ENCODE results near the gene FOXO3. TPM values are rescaled to one million over a fixed set of nuclear protein-coding genes. Genes with fewer than 3 reads are reported as not detected.
"Not testable (repeated sequence)": the region's sequence is repeated elsewhere in the genome, so short reads cannot be mapped to it uniquely, and the experiment has no call there.

The FOXO3 gene
- total RNA-seq, 1 donor = 63.6 TPM

DNA sequence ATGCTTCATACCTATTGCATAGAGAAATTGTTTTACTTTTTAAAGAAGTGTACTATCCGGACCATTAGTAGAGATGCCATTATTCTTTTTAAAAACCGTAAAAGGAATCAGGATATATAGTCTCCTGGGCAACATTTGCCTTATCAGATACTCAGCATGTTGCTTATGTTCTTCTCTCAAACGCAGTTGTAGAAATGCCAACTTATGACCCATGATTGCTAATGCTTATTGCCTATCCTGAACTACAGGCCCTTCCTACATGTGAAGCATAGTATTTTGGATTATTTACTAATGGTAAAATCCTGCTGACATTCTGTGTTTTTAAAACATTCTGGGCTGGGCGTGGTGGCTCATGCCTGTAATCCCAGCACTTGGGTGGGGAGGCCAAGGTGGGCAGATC, 99.5 kb downstream of the FOXO3 start:
- Histone ChIP-seq H3K9me3 (ENCODE audit: low read depth, low read length) (no peaks in the 10 kb centered on the region), H3K4me3 (ENCODE audit: low read length) (no peak overlapping the region), H3K27me3 (ENCODE audit: insufficient read depth, low read length) (no peaks in the 10 kb centered on the region), H3K4me1 (ENCODE audit: insufficient read depth, low read length) (no peaks in the 10 kb centered on the region)

DNA sequence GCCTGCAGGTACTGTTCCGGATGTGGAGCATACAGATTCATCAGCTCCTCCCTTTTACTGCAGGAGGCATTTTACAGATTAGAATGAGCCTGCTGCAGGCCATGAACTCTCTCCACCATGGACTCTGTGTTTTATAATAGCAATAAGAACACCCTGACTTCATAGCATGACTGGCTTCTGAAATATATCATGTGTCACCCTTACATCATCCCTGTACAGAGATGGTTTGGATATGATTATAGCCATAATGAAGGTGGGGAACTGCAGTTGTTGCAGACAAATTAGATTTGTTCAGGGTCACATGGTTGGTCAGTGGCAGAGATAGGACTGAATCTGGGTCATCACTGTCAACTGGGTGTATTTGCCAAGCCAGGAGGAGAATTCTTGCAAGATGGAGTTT, 100.7 kb downstream of the FOXO3 start:
- Histone ChIP-seq H3K4me3 (ENCODE audit: low read length) (no peak overlapping the region), H3K9me3 (ENCODE audit: low read depth, low read length) (no peaks in the 10 kb centered on the region), H3K4me1 (ENCODE audit: insufficient read depth, low read length) (no peaks in the 10 kb centered on the region), H3K27me3 (ENCODE audit: insufficient read depth, low read length) (no peaks in the 10 kb centered on the region)

DNA sequence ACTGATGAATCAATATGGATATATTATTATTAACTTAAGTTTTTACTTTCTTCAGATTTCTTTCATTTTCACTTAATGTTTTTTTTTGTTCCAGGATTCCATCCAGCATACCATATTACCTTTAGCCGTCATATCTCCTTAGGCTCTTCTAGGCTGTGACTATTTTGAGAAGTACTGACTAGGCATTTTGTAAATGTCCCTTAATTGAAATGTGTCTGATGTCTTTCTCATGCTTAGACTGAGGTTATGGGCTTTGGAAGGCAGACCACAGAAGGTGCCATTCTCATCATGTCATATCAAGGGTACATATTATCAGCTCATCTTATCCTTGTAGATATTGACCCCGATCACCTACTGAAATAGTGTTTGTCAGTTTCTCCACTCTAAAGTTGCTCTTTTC, 101.3 kb downstream of the FOXO3 start:
- no peak overlapping the region for H3K4me3 ChIP-seq (ENCODE audit: low read length)

DNA sequence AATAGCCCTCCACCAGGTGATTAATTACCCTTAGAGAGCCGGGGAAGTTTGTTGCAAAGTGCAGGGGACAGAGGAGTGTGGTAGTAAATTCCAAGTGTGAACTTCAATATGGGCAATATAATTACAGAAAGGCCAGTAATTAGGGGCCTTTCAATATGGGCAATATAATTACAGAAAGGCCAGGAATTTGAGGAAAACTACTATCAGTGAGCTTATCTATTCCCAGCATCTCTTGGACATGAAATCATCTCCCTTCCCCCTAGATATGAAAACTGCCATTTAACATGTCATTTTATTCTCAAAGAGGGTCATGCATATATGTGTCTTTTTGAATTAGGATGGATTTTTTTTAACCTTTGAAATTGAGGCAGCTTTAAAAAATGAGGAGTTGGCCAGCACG, 102.0 kb downstream of the FOXO3 start:
- Histone ChIP-seq H3K4me1 (ENCODE audit: insufficient read depth, low read length) (peaks cover under 1% of the 10 kb centered on the region), H3K27me3 (ENCODE audit: insufficient read depth, low read length) (no peaks in the 10 kb centered on the region), H3K9me3 (ENCODE audit: low read depth, low read length) (no peaks in the 10 kb centered on the region), H3K4me3 (ENCODE audit: low read length) (no peak overlapping the region)

More for the DNA sequence above, 101.3 kb downstream of the FOXO3 start:
- no peaks in the 10 kb centered on the region for H3K9me3 ChIP-seq (ENCODE audit: low read depth, low read length)
- H3K27me3 ChIP-seq (ENCODE audit: insufficient read depth, low read length) = no peaks in the 10 kb centered on the region
- H3K4me1 ChIP-seq (ENCODE audit: insufficient read depth, low read length) = no peaks in the 10 kb centered on the region

DNA sequence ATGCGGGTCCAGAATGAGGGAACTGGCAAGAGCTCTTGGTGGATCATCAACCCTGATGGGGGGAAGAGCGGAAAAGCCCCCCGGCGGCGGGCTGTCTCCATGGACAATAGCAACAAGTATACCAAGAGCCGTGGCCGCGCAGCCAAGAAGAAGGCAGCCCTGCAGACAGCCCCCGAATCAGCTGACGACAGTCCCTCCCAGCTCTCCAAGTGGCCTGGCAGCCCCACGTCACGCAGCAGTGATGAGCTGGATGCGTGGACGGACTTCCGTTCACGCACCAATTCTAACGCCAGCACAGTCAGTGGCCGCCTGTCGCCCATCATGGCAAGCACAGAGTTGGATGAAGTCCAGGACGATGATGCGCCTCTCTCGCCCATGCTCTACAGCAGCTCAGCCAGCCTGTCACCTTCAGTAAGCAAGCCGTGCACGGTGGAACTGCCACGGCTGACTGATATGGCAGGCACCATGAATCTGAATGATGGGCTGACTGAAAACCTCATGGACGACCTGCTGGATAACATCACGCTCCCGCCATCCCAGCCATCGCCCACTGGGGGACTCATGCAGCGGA, 102.9 kb downstream of the FOXO3 start:
- not testable (repeated sequence) for H3K9me3 ChIP-seq (ENCODE audit: low read depth, low read length); H3K4me3 ChIP-seq (ENCODE audit: low read length); H3K4me1 ChIP-seq (ENCODE audit: insufficient read depth, low read length); H3K27me3 ChIP-seq (ENCODE audit: insufficient read depth, low read length)

DNA sequence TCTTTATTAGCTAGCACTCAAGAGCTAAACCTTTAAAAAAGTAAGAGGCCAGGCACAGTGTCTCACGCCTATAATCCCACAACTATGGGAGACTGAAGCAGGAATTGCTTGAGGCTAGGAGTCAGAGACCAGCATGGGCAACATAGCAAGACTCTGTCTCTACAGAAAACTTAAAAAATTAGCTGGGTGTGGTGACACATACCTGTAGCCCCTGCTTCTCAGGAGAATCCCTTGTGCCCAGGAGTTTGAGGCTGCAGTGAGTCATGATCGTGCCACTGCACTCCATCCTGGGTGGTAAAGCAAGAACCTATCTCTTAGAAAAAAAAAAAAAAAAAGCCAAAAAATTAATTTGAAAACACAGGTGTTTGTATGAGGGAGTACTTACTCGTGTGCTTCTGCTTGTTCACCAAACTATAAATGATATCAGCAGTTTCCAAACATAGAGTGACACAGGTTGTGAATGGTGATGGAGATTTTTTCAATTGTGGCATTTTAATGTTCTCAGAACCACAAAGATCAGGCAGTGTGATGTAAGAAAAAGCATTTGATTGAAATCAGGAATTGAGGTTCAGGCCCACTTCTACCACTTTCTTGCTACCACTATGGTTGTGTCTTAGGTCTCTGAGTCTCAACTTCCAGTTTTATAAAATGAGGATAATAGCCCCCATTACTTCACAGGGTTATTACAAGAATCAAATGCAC, 104.9 kb downstream of the FOXO3 start:
- no peaks in the 10 kb centered on the region for H3K27me3 ChIP-seq (ENCODE audit: insufficient read depth, low read length)
- no peak overlapping the region for H3K4me3 ChIP-seq (ENCODE audit: low read length)
- no peaks in the 10 kb centered on the region for H3K9me3 ChIP-seq (ENCODE audit: low read depth, low read length)
- peaks cover 7% of the 10 kb centered on the region for H3K4me1 ChIP-seq (ENCODE audit: insufficient read depth, low read length)

DNA sequence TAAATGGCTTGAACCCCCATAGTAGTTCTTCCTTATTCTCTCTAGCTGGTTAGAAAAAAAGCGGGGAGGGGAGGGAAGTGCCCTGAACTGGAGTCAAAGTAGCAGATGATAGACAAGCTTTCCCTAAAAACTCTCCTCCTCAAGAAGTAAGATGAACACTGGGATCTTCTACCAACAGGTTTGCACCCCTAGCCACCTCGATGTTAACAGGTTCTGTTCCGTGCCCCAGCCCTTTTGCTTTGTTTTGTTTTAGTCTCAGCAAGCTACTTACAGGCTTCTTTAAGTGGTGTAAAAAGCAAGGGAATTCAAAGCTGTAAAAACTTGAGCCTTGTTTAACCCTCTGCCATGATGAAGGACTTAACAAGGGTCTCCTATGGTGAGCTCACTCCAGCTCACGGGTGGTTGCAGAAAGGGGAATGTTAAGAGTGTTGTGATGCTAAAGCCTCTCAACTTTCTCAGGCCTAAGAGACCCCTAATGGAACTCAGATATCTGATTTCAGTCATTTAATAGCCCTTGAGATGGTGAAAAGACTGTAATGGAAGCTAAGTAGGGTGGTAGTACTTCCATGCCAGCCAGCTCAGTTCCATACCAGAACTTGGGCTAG, 106.0 kb downstream of the FOXO3 start:
- H3K4me1 ChIP-seq (ENCODE audit: insufficient read depth, low read length) = peaks cover 7% of the 10 kb centered on the region
- H3K4me3 ChIP-seq (ENCODE audit: low read length) = no peak overlapping the region

DNA sequence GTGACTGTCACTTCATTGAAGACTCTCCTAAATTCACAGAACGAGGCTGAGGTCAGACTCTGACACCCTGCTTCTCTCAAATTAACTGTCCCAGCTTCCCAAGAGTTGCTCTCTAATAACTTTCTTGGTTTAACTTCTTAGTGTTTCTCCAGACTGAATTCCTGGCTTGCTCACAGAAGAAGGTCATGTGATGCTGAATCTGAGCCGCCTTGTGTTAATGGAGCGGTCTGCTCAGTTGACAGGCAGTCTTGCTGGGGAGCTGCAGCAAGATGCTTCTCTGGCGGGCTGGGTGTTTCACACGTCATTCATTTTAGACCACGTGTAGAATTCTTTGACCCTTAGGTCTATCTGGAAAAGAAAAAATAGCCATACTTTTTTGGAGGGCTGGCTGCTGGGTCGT, 107.3 kb downstream of the FOXO3 start:
- peaks cover 13% of the 10 kb centered on the region for H3K4me1 ChIP-seq (ENCODE audit: insufficient read depth, low read length)
- no peak overlapping the region for H3K4me3 ChIP-seq (ENCODE audit: low read length)
- H3K27me3 ChIP-seq (ENCODE audit: insufficient read depth, low read length) = no peaks in the 10 kb centered on the region
- no peaks in the 10 kb centered on the region for H3K9me3 ChIP-seq (ENCODE audit: low read depth, low read length)

More for the DNA sequence above, 106.0 kb downstream of the FOXO3 start:
- Histone ChIP-seq H3K27me3 (ENCODE audit: insufficient read depth, low read length) (no peaks in the 10 kb centered on the region), H3K9me3 (ENCODE audit: low read depth, low read length) (no peaks in the 10 kb centered on the region)

DNA sequence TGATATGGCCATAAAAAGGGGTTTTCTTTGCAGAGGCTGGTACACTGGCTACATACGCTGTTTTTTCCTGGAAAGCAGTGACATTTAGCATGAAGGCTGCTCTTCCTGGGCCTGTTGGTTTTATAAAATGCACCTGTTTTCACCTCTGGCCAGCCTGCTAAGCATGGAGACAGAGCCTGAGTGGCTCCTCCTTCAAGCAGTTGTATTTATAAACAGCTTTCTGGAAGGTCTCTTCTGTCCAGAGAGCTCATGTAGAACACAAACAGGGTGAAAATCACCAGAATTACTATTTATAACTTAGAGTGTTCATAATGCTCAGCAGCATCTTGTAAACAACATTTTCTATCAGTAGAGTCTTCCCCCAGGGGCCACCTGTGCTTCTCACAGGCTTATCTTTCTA, 109.0 kb downstream of the FOXO3 start:
- no peaks in the 10 kb centered on the region for H3K27me3 ChIP-seq (ENCODE audit: insufficient read depth, low read length)
- H3K4me1 ChIP-seq (ENCODE audit: insufficient read depth, low read length) = peaks cover 20% of the 10 kb centered on the region
- H3K9me3 ChIP-seq (ENCODE audit: low read depth, low read length) = no peaks in the 10 kb centered on the region
- H3K4me3 ChIP-seq (ENCODE audit: low read length) = no peak overlapping the region

DNA sequence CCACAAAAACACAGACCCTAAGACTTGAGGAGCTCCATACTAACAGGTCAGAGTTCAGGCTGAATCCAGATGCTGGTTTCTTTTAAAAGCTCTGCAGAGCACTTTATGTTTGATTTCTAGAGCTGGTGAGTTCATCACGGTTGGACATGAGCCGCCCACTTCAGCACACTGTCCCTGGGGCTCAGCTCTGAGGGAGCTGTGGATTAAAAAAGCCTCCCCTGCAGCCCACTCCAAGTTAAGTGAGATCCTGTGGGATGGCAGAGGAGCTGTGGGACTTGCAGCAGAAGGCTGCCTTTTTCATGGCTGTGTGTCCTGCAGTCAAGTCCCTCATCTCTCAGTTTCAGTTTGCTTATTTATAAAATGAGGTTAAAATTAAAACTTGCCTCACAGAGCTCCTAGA, 110.5 kb downstream of the FOXO3 start:
- peaks cover 20% of the 10 kb centered on the region for H3K4me1 ChIP-seq (ENCODE audit: insufficient read depth, low read length)
- H3K4me3 ChIP-seq (ENCODE audit: low read length) = no peak overlapping the region
- no peaks in the 10 kb centered on the region for H3K27me3 ChIP-seq (ENCODE audit: insufficient read depth, low read length)
- H3K9me3 ChIP-seq (ENCODE audit: low read depth, low read length) = no peaks in the 10 kb centered on the region

DNA sequence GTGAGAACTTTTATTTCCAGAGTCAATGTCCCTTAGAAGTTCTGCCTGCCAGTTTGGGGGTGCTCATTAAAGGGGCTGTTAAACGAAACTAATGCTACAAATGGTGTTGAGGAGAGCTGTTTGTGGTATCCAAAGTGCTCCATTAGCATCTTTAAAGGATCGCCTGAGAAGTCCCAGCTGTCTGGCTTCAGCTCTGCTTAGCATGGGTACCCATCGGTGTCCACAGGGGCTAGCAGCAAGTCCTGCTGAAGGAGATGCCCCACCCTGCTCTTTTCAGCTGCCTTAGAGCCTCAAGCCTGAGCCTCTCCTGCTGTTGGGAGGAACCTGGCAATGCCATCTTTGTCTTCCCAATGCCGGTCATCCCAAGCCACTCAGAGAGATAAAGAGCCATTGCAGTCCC, 111.1 kb downstream of the FOXO3 start:
- Histone ChIP-seq H3K9me3 (ENCODE audit: low read depth, low read length) (no peaks in the 10 kb centered on the region), H3K4me3 (ENCODE audit: low read length) (no peak overlapping the region), H3K27me3 (ENCODE audit: insufficient read depth, low read length) (no peaks in the 10 kb centered on the region), H3K4me1 (ENCODE audit: insufficient read depth, low read length) (peaks cover 20% of the 10 kb centered on the region)

DNA sequence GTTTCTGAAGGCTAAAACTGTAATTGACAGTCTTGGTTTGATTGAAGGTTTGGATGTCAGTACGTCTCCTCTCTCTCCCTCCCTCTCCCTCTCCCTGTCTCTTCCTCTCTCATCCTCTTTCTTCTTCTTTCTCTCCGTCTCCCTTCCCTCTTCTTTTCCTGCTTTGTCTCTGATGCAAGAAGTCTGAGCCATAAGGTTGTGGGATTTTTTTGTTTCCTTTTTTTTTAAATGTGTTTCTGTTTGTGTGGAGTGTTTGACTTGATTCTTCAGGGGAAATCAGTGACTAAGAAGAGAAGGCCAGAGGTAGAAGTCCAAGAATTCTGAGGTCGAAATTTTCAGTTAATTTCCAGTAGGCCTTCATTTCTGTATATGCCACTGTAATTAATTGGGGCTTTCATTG, 111.9 kb downstream of the FOXO3 start:
- H3K27me3 ChIP-seq (ENCODE audit: insufficient read depth, low read length) = no peaks in the 10 kb centered on the region
- H3K4me3 ChIP-seq (ENCODE audit: low read length) = no peak overlapping the region
- peaks cover 20% of the 10 kb centered on the region for H3K4me1 ChIP-seq (ENCODE audit: insufficient read depth, low read length)
- no peaks in the 10 kb centered on the region for H3K9me3 ChIP-seq (ENCODE audit: low read depth, low read length)

DNA sequence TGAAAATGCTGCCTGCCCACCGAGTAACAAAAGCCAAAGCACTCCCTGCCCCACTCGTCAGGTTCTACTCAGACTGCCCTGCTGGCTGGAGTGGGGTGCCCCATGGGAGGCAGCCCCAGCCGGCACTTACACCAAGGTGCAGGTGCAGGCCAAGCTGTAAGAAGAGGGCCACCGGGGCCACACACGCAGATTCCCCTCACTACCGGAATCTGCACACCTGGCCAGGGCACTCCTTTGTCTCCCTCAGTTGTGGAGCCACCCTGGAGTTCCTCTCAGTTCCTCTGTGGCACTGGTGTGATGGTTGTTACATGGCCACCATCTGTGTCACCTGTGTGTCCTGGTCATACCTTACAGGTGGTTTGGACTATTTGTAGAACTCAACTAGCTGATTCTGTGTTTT, 112.4 kb downstream of the FOXO3 start:
- Histone ChIP-seq H3K4me3 (ENCODE audit: low read length) (no peak overlapping the region), H3K27me3 (ENCODE audit: insufficient read depth, low read length) (no peaks in the 10 kb centered on the region), H3K4me1 (ENCODE audit: insufficient read depth, low read length) (peaks cover 15% of the 10 kb centered on the region), H3K9me3 (ENCODE audit: low read depth, low read length) (no peaks in the 10 kb centered on the region)

DNA sequence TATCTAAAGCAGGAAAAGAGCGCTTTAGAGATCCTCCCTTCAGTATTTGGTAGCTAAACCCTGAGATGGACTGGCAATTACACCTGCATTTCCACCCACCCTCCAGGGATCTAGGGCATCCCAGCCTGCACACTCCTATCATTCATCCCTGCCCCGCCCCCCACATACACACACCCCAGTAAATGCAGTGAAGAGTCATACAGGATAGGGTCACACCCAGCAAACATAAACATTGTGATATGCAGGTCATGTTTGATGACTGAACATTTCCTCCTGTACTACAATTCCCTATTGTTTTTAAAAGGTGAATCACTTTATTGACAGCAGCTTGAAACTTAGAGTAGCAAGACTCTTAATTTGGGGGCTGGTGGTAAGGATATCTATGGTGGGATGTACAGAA, 112.9 kb downstream of the FOXO3 start:
- Histone ChIP-seq H3K4me1 (ENCODE audit: insufficient read depth, low read length) (peaks cover 14% of the 10 kb centered on the region), H3K9me3 (ENCODE audit: low read depth, low read length) (no peaks in the 10 kb centered on the region), H3K27me3 (ENCODE audit: insufficient read depth, low read length) (no peaks in the 10 kb centered on the region), H3K4me3 (ENCODE audit: low read length) (no peak overlapping the region)

DNA sequence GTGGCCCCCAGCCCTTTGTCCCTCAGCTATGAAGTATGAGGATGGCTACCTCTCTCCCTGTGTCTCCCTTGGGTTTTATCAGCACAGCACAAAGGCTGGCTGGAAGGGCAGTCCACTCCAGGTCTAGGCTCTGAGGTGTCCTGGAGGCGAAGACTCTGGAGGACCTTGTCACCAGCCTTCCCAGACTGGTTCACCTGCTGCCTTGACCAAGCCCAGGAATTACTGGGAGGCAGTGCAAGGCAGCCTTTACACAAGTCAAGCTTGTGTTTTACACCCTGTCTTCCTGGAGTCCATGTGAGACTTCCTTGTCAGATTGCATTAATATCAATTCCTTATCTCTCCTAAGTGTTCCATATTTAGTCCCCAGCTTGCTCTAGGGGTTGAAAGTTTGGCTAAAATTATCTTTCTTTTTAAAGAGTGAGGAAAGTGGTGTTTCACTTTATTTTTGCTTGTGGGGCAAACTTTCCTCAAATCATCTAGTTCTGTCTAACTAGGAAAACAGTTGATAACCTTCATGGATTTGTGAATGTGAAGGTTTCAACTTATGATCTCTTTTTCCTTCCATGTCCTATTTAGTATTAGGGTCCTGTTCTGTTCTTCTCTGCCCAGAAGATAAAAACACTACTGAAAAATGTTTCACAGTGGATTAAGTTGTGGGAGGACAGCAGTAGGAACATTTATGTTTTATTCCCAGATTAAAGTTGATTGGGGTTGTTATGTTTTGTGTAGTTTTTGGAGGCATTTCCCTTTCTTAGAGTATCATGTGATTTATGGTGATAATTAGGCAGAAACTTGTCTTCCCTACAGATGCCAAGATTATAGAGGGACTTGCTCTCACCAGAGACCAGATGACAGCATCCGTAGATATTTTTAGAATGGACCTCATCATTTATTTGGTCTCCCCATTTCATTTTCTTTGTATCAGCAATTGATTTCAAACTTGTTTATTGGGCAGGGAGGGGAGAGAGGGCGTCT, 114.8 kb downstream of the FOXO3 start:
- Histone ChIP-seq H3K27me3 (ENCODE audit: insufficient read depth, low read length) (no peaks in the 10 kb centered on the region), H3K4me1 (ENCODE audit: insufficient read depth, low read length) (peaks cover 14% of the 10 kb centered on the region), H3K4me3 (ENCODE audit: low read length) (no peak overlapping the region), H3K9me3 (ENCODE audit: low read depth, low read length) (no peaks in the 10 kb centered on the region)
